NCI-H2196 treated with DMSO at 0.1 percent for 48 hours (cell line): ENCODE results near the gene MAP2K3.
"Not testable (repeated sequence)": the region's sequence is repeated elsewhere in the genome, so short reads cannot be mapped to it uniquely, and the experiment has no call there.

Experiments
- DNase-seq: peaks from one replicate; lab custom pipeline; 2025; ENCODE audit not compliant: unreplicated experiment; lab: John Stamatoyannopoulos, UW

Gene MAP2K3

DNA sequence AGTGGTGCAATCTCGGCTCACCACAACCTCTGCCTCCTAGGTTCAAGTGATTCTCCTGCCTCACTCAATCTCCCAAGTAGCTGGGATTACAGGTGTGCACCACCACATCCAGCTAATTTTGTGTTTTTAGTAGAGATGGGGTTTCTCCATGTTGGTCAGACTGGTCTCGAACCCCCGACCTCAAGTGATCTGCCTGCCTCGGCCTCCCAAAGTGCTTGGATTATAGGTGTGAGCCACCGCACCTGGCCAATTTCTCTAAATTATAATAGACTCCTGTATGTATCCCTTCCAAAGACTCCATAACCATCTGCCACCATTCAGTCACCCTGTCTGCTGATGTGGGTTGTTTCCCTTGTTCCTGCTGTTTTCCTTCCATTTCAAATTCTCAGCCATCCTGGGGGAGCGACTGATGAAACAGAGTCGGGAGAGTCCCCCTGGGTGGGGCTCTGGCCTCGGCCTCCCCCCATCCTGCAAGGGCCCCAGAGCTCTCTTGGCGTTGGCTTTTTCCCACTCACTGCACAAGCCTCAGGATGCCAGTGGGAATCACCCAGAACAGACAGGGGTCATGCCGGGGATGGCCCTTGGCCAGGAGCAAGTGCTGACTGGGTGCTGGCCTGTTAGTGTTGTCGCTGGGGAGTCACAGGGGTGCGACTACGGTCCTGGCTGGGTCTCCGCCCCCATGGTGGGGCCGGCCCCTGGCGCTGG is 25.7 kb downstream of the MAP2K3 start:
- DNase-seq: not testable (repeated sequence)

DNA sequence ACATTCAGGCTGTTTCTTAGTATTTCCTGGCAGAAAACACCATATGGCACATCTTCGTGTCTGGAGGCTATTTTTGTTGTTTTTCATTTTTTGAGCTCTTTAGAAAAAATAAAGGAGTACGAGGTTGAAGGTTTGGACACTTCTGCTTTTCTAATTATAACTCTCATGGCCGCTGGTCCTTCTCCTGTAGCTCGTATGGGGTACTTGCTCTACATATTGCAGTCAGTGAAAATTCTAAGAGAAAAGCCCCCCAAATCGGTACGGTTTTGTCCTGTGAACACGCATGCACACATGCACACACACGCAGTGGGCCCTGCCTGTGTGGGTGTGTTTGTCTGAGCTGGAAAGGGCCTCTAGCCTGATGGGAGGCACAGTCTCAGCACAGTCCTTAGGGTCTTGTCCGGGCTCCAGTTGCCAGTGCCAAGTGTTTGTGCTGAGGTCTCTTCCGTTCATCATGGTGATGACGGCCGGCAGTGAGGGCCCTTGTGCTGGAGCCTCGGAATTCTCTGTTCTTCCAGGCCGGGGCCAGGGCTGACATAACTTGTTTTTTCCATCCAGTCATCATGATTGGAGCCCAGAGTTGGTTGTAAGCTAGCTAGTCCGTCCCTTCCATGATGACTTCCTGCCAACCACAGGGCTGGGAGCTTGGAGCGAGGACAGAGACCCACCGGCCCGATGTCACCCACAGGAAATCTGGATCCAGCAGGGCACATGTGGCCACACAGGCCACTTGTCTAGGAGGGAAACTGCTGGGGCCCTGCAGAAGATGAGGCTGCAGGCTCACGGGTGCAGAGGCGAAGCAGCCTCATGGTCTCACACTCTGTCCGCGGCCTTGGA is 26.5 kb downstream of the MAP2K3 start:
- DNase-seq: not testable (repeated sequence)

DNA sequence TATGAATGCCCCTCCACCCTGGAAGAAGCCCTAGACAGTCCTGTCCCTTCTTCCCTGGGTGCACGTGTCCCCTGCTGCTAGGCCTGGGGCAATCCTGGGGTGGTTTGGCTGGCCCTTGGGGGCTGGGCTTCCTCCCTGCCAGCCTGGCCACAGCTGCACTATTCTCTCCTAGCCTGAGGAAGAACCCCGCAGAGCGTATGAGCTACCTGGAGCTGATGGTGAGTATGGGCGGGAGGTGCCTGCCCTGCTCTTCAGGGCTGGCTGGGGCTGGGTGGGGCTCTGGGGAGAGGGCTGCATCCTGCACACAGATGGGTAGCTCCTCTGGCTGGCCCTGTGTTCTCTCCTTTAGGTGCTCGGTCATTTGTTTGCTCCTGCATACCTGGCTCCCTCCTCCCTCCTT is 28.8 kb downstream of the MAP2K3 start:
- DNase-seq: no peak

DNA sequence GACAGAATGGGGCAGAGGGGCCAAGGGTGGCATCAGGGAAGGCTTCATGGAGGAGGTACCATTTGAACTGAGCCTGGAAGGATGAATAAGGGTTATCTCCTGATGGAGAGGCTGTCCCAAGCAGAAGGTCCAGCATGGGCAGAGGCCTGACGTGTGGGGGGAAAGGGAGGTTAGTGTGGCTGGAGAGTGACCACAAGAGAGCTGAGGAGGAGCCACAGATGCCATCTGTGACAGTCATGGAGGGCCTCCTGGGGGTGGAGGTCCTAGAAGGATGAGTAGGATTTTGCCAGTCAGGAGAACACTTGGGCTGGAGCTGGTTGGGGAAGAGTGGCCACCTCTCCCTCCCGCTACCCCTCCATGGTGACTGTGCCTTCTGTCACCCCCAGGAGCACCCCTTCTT is 29.2 kb downstream of the MAP2K3 start:
- DNase-seq: not testable (repeated sequence)

DNA sequence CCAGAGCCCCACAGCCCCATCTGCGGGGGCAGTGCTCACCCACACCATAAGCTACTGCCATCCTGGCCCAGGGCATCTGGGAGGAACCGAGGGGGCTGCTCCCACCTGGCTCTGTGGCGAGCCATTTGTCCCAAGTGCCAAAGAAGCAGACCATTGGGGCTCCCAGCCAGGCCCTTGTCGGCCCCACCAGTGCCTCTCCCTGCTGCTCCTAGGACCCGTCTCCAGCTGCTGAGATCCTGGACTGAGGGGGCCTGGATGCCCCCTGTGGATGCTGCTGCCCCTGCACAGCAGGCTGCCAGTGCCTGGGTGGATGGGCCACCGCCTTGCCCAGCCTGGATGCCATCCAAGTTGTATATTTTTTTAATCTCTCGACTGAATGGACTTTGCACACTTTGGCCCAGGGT is 29.8 kb downstream of the MAP2K3 start:
- DNase-seq: not testable (repeated sequence)

DNA sequence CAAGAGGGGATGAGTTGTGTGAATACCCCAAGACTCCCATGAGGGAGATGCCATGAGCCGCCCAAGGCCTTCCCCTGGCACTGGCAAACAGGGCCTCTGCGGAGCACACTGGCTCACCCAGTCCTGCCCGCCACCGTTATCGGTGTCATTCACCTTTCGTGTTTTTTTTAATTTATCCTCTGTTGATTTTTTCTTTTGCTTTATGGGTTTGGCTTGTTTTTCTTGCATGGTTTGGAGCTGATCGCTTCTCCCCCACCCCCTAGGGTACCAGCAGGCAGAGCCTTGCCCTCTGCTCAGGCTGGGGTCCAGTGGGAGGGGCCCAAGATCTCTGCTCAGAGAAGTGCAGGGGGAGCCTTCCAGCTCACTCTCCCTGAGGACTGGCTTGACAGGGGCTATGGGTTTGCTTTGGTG is 30.2 kb downstream of the MAP2K3 start:
- DNase-seq: not testable (repeated sequence)

DNA sequence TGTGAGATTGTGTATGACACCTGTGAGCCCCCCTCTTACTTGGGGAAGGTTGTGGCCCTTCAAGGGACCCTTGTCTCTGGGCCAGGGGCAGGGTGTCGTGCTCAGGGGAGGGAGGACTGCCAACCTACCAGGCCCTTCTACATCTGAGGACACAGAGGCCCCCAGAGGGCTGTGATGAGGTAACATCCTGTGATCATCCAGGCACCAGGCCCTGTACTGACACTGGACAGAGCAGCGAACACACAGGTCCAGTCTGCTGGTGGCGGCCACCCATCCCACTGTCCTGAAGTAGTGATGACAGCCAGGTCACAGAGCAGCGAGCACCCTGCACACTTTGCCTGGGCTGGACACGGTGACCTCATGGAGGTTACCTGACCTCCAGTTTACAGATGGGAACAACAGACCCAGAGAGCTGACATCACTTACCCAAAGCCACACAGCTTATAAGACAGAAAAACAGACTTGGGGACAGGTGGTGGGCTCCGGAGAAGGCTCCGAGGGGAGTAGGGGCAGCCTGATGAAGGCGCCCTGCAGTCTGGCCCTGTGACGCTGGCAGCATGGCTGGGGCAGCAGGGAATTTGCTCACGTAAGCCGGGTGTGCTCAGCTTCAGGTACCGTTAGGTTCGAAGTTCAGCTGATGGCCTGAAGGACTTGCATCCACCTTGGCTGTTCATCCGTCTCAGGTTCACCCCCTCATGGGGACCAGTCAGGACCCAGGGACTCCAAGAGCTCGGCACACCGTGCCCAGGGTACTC is 30.9 kb downstream of the MAP2K3 start:
- not testable (repeated sequence) for DNase-seq

DNA sequence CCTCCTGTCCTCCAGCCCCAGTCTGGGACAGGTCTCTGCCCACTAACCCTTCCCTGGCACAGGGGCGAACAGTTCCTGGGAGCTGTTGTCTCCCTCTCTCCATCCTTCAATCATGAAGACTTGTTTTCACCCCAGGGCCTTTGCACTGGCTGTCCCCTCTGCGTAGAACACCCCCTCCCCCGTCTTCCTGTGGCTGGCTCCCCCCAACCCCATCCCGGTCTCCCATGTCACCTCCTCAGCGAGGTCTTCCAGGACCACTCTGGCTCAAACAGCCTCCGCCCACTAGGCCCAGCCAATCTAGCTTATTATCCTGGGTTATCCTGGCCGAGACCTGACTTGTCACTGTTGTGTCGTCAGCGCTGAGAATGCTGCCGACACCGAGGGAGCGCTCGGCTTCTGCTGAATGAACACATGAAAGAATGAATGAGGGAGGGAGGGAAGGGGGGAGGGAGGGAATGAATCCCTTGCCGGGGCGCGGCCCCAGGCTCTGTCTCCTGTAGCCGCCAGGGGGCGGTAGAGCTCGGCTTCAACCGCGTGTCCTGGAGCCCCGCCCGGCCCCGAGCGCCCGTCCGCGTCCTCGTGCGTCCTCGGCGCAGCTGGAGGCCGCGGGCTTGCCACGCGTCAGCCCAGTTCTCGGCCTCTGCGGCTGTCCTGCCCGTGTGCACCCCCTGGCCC is 31.8 kb downstream of the MAP2K3 start:
- DNase-seq: not testable (repeated sequence)

DNA sequence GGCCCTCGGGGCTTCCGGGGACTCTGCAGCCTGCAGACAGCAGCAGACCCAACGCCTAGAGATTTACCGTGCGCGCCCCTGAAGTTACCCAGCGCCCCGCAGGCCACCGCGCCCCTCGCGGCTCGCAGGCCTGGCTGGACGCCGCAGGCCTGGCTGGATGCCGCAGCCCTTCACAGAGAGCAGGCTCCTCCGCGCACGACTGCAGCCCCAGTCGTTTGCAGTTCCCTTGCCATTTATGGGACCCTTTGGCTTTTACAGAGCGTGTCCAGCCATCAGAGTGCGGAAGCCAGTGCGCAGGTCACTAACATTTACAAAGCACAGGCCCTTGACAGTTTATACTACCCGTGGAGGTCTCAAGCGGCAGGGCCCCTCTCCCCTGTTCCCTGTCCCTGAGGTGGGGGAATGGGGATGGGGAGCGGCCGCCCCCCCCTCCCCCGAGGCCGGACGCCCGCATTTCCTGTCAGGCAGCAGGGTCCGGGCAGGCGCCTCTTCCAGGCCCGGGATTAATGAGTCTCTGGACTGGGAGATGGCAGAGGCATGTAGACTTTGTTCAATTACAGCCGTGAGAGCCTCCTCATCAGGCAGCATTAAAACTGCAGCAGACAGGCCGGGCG is 32.5 kb downstream of the MAP2K3 start:
- not testable (repeated sequence) for DNase-seq

DNA sequence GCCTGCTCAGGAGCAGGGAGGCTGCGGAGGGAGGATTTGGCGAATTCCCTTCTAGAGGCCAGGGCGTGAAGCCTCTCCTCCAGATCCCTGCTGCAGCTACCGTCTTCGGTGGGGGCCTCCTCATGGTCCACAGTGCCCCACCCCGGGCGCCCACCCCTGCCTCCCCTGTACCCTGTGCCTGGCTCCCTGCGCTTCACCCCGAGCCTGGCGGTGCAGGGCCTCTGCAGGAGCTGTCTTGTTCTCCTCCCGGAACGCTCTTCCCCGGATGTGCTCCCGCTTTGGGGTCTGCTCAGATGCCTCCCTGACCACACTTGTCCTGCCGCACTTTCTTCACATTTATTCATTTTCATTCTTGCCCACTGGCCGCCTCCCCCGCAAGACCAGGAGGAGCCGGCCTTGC is 33.3 kb downstream of the MAP2K3 start:
- DNase-seq: not testable (repeated sequence)

DNA sequence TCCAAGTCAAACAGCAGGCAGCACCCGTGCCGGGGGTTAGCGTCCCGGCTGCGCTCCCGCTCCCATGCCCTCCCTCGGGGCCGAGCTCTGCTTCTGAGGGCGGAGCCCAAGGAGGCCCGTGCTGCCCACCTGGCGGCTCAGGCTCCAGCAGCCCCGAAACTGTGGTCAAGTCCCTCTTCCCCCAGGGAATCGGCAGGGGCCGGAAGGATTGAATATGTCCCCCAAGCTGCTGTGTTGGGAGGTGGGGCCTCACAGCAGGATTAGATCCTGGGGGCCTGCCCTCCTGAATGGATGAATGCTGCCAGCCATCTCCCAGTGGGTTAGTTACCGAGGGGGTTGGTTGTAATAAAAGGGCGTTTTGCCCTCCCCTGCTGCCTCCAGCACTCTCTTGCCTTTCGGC is 33.9 kb downstream of the MAP2K3 start:
- no peak for DNase-seq

DNA sequence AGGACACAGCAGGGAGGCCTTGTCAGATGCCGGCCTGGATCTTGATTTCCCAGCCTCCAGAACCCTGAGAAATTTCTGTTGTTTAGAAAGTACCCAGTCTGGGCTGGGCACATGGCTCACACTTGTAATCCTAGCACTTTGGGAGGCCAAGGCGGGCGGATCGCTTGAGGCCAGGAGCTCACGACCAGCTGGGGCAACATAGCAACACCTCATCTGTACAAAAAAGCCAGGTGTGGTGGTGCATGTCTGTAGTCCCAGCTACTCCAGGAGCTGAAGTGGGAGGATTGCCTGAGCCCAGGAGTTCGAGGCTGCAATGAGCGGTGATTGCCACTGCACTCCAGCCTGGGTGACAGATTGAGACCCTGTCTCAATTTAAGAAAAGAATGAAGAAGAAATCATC is 34.3 kb downstream of the MAP2K3 start:
- DNase-seq: not testable (repeated sequence)

DNA sequence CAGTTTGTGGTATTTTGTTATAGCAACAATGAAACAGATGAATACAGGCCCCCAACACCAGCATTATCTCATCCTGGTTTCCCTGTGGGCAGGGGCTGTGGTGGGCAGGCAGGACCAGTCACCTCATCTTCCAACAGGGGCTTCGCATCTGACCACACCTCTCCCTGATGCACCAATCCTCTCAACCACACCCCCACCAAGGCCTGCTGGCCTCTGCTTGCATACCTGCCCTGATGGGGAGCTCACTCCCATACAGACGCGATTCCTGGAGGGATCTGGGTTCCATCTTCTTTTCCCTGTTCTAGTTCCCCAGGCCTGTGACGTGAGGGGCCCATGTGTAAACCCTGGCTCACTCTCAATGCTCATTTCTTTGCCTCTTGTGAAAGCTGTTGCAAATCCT is 34.7 kb downstream of the MAP2K3 start:
- not testable (repeated sequence) for DNase-seq

DNA sequence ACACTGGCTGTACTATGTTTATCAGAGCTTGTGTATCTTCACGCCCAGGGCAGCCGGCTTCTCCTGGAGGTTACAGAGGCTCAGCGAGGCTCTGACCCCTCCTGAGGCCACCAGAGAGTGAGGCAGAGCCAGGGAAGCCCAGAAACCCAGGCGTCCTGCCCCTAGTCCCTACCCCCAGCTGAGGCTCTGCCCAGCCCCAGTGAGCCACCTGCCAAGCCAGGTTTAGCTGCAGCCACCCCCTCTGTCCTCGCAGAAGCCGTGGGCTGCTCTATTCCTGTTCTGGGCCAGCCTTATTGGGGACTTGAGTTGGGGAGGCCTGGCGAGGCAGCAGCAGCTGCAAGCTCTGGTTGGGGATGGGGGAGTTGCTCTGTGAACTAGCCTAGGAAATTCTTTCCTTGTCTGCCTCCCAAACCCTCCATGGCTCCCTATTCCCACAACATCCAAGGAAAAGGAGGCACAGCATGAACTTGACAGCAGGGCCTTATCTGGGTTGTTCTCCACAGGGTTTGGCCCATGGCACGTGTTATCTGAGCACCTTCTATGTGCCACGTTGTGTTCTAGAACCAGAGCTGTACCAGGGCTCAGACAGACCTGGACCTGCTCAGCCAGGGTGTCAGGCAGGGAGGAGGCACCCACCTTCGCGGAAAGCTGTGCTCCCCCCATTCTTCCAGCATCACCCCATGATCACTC is 35.3 kb downstream of the MAP2K3 start:
- DNase-seq: not testable (repeated sequence)

DNA sequence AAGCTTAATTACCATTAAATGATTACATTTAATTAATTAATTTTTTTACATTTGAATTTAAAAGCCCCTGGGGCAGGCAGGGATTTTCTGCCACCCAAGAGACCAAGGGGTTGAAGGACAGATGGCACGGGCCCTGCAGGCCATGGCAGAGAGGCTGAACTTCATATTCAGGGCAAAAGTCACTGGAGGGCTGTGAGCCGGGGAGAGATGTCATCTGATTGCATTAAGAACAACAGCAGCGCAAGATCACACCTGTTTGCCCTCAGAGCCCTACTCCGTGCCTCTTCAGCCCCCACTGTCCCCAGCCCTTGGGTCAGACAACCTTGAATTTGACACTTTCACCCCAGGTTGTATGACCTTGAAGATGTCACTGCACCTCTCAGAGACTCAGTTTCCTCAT is 35.9 kb downstream of the MAP2K3 start:
- DNase-seq: not testable (repeated sequence)

DNA sequence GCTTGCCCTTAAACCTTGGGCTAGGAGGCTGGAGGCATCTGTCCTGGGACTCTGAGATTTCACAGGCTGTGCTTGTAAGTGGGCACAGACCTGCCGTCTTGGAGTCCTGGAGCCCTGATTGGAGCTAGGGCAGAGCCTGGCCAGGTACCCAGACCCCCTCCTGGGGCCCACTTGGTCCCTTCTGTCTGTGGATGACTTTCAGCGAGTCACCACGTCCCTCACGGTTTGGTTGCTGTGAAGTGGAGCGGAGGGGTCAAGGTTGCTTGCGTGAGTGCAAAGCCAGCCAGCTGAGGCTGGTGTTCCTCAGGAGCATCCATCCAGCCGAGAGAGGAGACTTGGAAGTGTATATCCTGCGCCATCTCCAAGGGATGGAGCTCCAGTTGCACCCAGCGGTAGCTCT is 36.5 kb downstream of the MAP2K3 start:
- not testable (repeated sequence) for DNase-seq

DNA sequence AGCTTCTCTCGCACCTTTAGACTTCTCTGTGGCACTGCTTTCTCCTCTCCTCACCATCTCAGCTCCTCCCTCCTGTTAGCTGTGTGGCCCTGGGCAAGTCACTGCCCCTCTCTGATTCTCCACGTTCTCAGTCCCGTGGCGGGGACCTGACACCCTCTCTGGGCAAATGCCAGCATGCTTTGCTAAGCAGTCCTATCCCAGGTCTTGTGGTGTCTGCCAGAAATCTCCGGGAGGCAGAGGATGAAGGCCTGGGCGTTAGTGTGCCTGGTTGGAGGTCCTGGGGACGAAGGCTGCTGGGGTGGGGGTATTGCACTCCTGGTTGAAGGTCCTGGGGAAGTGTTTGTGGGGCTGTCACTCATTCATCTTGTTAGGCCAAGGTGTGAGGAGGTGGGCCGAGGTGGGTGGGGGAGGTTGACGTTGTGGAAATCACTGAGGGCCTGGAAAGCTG is 37.3 kb downstream of the MAP2K3 start:
- not testable (repeated sequence) for DNase-seq

DNA sequence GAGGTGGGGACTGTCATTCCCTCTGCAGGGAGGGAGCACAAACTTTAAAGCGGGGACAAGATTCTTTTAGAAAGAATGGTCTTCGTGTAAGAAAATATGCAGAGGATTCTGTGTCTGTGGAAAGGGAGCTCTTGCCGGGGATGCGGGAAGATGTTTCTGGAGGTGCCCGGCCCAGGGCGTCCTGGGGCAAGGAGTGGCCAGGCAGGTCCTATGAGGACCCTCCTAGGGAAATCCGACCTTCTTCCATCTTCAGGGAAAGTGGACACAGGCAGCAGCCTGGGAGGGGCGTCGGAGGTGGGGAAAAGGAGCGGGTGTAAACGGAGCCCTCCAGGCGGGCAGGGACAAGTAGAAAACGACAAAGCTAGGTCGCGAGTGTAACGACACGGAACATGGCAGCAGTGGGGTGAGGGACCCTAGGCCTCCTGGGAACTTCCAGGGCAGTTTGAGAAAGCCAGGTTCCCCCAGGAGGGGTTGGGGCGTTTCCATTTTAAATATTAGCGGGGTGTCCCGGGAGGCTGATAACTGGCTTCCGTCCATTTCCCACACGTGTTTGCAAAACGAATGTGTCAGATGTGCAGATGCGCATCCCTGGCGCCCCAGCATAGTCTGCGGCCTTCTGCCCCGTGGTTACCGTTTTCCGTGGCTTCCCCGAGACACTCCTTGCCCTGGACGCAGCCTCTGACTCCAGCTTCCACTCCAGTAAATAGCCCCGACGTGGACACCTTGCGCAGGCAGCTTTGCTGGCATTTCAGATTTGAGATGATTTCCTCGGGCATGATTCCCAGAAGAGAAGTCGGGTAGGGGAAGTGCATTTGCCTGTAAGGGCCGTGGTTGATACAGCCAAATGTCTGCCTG is 39.0 kb downstream of the MAP2K3 start:
- DNase-seq: not testable (repeated sequence)

DNA sequence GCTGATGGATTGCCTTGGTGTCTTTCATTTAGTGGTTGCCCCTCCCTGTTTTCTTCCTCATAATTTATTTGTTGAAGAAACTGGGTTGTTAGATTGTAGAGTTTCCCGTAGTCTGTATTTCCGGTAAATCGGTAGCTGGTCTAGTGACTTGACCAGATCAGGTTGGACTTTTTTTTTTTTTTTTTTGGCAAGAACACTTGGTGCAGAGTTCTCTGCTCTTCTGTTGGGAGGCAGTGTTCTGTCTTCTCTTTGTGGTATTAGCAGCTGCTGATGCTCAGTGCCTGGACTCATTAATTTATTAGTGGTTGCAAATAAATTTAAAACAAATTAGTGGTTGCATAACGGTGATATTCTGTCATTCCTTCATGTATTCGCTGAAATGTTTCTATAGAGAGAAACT is 40.2 kb downstream of the MAP2K3 start:
- DNase-seq: not testable (repeated sequence)
